Tibial artery (tissue), 4 donors: ENCODE data around the gene CTXND1.
A peak's percentile ranks its signal among the peaks of the same experiment; 100 is the strongest.

Experiments
- DNase-seq, 2 donors: peaks; one replicate each; pipeline ENCODE4 v3.0.0-alpha.2; 2019
- H3K27ac ChIP-seq, 2 donors: fragments of 200-600 bp; sonication (generic) in 1 of 2; 1 replicate in 1 of 2; 2 replicates in 1 of 2; pipeline ENCODE4 v1.5.1; 2018 to 2019; ENCODE audit warnings: mild to moderate bottlenecking in 1 of 2
- H3K27me3 ChIP-seq, 2 donors: fragments of 200-600 bp; sonication (generic) in 1 of 2; one replicate each; pipeline versions ENCODE4 v1.5.1 to v1.6.0; 2016 to 2019
- H3K36me3 ChIP-seq, 3 donors: fragments of 200-600 bp; sonication (generic) in 2 of 3; one replicate each; pipeline ENCODE4 v1.5.1; 2016 to 2019; ENCODE audit warnings: mild to moderate bottlenecking in 2 of 3
- H3K4me1 ChIP-seq, 4 donors: fragments of 200-600 bp; sonication (generic) in 2 of 4; 1 replicate in 3 of 4; 2 replicates in 1 of 4; pipeline ENCODE4 v1.5.1; 2016 to 2019
- H3K4me3 ChIP-seq, 2 donors: fragments of 200-600 bp; sonication (generic) in 1 of 2; 1 replicate in 1 of 2; 2 replicates in 1 of 2; pipeline ENCODE4 v1.5.1; 2018 to 2019; ENCODE audit warnings: mild to moderate bottlenecking in 2 of 2
- H3K9me3 ChIP-seq, 3 donors: fragments of 200-600 bp; sonication (generic) in 1 of 3; one replicate each; pipeline ENCODE4 v1.5.1; 2016 to 2019
- CTCF ChIP-seq, 2 experiments: fragments of 200-600 bp in 1 of 2; fragments of 450-650 bp in 1 of 2; IDR thresholded peaks; one replicate each; pipeline ENCODE4 v1.5.1; 2017 to 2019; ENCODE audit warnings: antibody characterized with exemption in 2 of 2, mild to moderate bottlenecking in 1 of 2, moderate library complexity in 1 of 2
- intact Hi-C: fragments of 100-400 bp; cut with DNase I; formaldehyde crosslinking; loops from one replicate; pipeline ENCODE4 v1.15.0; 2023; ENCODE audit warnings: low total_unique reads

The CTXND1 gene

GRCh38 chr15:80242802-80243201 is 9.2 kb downstream of the CTXND1 start:
- no peak overlapping the region for H3K4me3 ChIP-seq
- DNase-seq: no peak
- H3K9me3 ChIP-seq: no peaks in the 10 kb centered on the region
- no peak overlapping the region for H3K27ac ChIP-seq
- H3K27me3 ChIP-seq: peaks cover 0 to 34% of the 10 kb centered on the region in 2 donors
- no peaks in the 10 kb centered on the region for H3K4me1 ChIP-seq
- H3K36me3 ChIP-seq: no peaks in the 10 kb centered on the region
- intact Hi-C loops: no loop called here
- TF ChIP-seq CTCF (IDR thresholded peaks at IDR 0.05): no peak

- Histone ChIP-seq H3K36me3 (no peaks in the 10 kb centered on the region), H3K4me3 (no peak overlapping the region), H3K27ac (no peak overlapping the region), H3K4me1 (no peaks in the 10 kb centered on the region), H3K27me3 (peaks cover 0 to 32% of the 10 kb centered on the region in 2 donors), H3K9me3 (no peaks in the 10 kb centered on the region)
- no peak for DNase-seq
- TF ChIP-seq CTCF (IDR thresholded peaks at IDR 0.05): no peak
- intact Hi-C loops: no loop called here
Measured at GRCh38 chr15:80242132-80242769, 9.8 kb downstream of the CTXND1 start.

DNA sequence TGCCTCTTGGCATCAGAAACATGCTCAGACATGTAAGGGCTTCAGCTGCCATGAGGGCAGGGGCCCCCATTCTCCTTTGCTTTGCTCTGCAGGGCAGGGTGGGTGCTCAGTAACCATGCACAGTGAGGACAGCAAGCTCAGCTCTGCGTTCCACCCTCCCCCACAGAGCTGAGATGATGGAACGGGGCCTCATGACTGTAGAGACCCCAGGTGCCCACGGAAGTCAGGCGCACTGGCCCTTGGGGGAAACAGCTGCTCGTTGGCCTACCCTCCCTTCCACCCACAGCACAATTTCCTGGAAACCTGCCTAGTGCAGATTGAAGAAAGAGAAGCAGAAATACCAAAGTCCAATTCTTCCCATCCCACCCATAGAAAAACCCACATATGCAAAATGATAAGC is 10.5 kb downstream of the CTXND1 start:
- DNase-seq: no peak
- Histone ChIP-seq H3K27ac (no peak overlapping the region), H3K4me3 (no peak overlapping the region), H3K27me3 (peaks cover 0 to 28% of the 10 kb centered on the region in 2 donors), H3K36me3 (no peaks in the 10 kb centered on the region), H3K4me1 (no peaks in the 10 kb centered on the region), H3K9me3 (no peaks in the 10 kb centered on the region)
- intact Hi-C loops: no loop called here
- no peak for TF ChIP-seq CTCF (IDR thresholded peaks at IDR 0.05)

DNA sequence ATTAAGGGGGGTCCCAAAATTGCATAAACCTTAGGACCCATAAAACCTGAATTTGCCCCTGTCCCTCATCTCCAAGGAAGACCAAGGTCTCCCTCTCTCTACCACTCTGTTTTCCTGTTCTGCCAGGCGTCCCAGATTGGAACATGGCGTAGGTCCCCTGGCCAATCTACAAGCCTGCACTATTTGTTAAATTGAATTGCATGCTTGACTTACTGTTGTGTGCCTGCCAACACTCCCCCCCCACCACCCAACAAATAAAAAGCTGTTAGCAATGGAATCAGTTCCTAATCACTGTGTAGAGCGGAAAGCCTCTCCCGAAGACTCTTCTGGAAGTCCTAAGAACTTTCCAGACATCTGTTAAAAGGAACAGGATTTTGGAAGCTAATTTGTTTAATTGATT is 11.7 kb downstream of the CTXND1 start:
- H3K4me3 ChIP-seq: no peak overlapping the region
- no peak for TF ChIP-seq CTCF (IDR thresholded peaks at IDR 0.05)
- no peaks in the 10 kb centered on the region for H3K9me3 ChIP-seq
- DNase-seq: no peak
- no peak overlapping the region for H3K27ac ChIP-seq
- H3K27me3 ChIP-seq: peaks cover 0 to 29% of the 10 kb centered on the region in 2 donors
- intact Hi-C loops: no loop called here
- H3K36me3 ChIP-seq: no peaks in the 10 kb centered on the region
- no peaks in the 10 kb centered on the region for H3K4me1 ChIP-seq

DNA sequence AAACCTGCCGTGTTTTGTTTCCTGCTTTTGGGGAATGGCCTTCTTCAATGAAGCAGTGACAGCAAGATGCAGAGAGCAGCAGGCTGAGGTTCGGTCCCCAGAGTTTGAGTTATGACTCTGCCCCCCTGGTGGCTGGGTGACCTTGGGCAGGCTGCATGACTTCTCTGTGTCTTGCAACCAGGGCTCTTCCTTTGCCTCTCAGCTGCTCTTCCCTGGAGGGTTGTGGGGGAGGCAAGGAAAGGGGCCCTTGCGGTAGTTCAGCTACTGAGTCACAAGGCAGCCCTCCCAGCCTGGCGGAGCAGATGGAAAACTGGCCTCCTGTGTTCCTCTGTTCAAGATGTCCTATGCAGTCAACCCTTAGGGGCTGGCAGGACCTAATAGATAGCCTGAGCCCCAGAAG is 17.1 kb downstream of the CTXND1 start:
- Histone ChIP-seq H3K4me1 (no peaks in the 10 kb centered on the region), H3K27me3 (peaks cover 0 to 21% of the 10 kb centered on the region in 2 donors), H3K36me3 (no peaks in the 10 kb centered on the region), H3K4me3 (no peak overlapping the region), H3K27ac (no peak overlapping the region), H3K9me3 (no peaks in the 10 kb centered on the region)
- intact Hi-C loops: no loop called here
- peak in 1 of 2 donors; percentile 32 for DNase-seq
- peak; percentile 27 to 36 for TF ChIP-seq CTCF (IDR thresholded peaks at IDR 0.05)

GRCh38 chr15:80233581-80233980 is 18.4 kb downstream of the CTXND1 start:
- H3K9me3 ChIP-seq: no peaks in the 10 kb centered on the region
- peaks cover 0 to 23% of the 10 kb centered on the region in 2 donors for H3K27me3 ChIP-seq
- H3K36me3 ChIP-seq: no peaks in the 10 kb centered on the region
- no peaks in the 10 kb centered on the region for H3K4me1 ChIP-seq
- intact Hi-C loops: no loop called here
- H3K27ac ChIP-seq: no peak overlapping the region
- no peak for DNase-seq
- H3K4me3 ChIP-seq: no peak overlapping the region
- no peak for TF ChIP-seq CTCF (IDR thresholded peaks at IDR 0.05)
